Kidney (tissue), 14 donors: ENCODE measurements around the gene SERTAD2. TPM values are rescaled to one million over a fixed set of nuclear protein-coding genes. Genes with fewer than 3 reads are reported as not detected.

Experiments used
- DNase-seq, 5 donors: peaks; one replicate each; pipeline ENCODE4 v3.0.0-alpha.2; 2013 to 2020
- FAIRE-seq: peaks from 2 replicates; lab custom pipeline; 2012; peaks lifted over from hg19 to GRCh38; lab: Jason Lieb, UNC
- H3K27ac ChIP-seq, 2 donors: one replicate each; pipeline ENCODE4 v1.7.0; 2013; ENCODE audit warnings: low read depth in 2 of 2, low read length in 2 of 2, inconsistent platforms in 1 of 2
- H3K27me3 ChIP-seq: one replicate; pipeline ENCODE4 v1.7.1; 2013; ENCODE audit warnings: low read length, inconsistent platforms; ENCODE audit not compliant: control insufficient read depth, insufficient read depth
- H3K36me3 ChIP-seq, 3 donors: one replicate each; pipeline versions ENCODE4 v1.7.0 to v1.7.1; 2013; ENCODE audit warnings: low read length in 3 of 3, control low read depth in 1 of 3, inconsistent platforms in 1 of 3; ENCODE audit not compliant: insufficient read depth in 3 of 3, control insufficient read depth in 2 of 3
- H3K4me1 ChIP-seq, 3 donors: one replicate each; pipeline versions ENCODE4 v1.7.0 to v1.7.1; 2013; ENCODE audit warnings: low read length in 3 of 3, inconsistent platforms in 1 of 3, low read depth in 1 of 3; ENCODE audit not compliant: control insufficient read depth in 2 of 3, insufficient read depth in 2 of 3
- H3K4me3 ChIP-seq, 3 donors: one replicate each; pipeline versions ENCODE4 v1.7.0 to v1.8.1; 2013; ENCODE audit warnings: low read length in 3 of 3, control low read depth in 1 of 3, inconsistent platforms in 1 of 3
- H3K9ac ChIP-seq, 3 donors: one replicate each; pipeline versions ENCODE4 v1.7.0 to v1.7.1; 2013; ENCODE audit warnings: low read length in 3 of 3, control low read depth in 1 of 3, inconsistent platforms in 1 of 3
- H3K9me3 ChIP-seq, 3 donors: one replicate each; pipeline versions ENCODE4 v1.7.0 to v1.7.1; 2013; ENCODE audit warnings: low read length in 3 of 3, control low read depth in 1 of 3, inconsistent platforms in 1 of 3; ENCODE audit not compliant: control insufficient read depth in 2 of 3, insufficient read depth in 1 of 3
- CTCF ChIP-seq: IDR thresholded peaks from 3 replicates; pipeline ENCODE4 v1.5.1; 2012; ENCODE audit warnings: mild to moderate bottlenecking, moderate library complexity, borderline replicate concordance; ENCODE audit not compliant: insufficient read depth; ENCODE audit errors: extremely low read depth
- intact Hi-C: fragments of 100-400 bp; cut with DNase I; formaldehyde crosslinking; loops from one replicate; pipeline ENCODE4 v1.11.1; 2022
- polyA plus RNA-seq: library from polyadenylated mRNA; stranded (reverse); fragments of 350-450 nt; fragmentation: Illumina TruSeq; extraction: RNeasy Lipid Tissue Mini Kit (QIAGEN cat#74804); gene quantifications from one replicate; pipeline ENCODE4 v1.2.3, GENCODE V29; 2014; ENCODE audit warnings: low read depth, low replicate concordance; ENCODE audit not compliant: insufficient read depth
- total RNA-seq: library from RNA; stranded (reverse); fragmentation: NEBNext Ultra II Directional; extraction: Animal tissue kit (Norgen Biotek cat#: 25700); gene quantifications from one replicate; pipeline ENCODE4 v1.2.1, GENCODE V29; 2021
- donor health status: control.
- donor health status: control.
- donor health status: control.
- donor health status: control.
- donor health status: control.
- donor health status: DM: yes; HTN: yes; CAD: no.
- donor health status: Normal renal cell carcinoma (clear cell type).

The SERTAD2 gene
- total and polyA plus RNA-seq, 2 donors from 2014 or later = 6.2 to 21.1 TPM

DNA sequence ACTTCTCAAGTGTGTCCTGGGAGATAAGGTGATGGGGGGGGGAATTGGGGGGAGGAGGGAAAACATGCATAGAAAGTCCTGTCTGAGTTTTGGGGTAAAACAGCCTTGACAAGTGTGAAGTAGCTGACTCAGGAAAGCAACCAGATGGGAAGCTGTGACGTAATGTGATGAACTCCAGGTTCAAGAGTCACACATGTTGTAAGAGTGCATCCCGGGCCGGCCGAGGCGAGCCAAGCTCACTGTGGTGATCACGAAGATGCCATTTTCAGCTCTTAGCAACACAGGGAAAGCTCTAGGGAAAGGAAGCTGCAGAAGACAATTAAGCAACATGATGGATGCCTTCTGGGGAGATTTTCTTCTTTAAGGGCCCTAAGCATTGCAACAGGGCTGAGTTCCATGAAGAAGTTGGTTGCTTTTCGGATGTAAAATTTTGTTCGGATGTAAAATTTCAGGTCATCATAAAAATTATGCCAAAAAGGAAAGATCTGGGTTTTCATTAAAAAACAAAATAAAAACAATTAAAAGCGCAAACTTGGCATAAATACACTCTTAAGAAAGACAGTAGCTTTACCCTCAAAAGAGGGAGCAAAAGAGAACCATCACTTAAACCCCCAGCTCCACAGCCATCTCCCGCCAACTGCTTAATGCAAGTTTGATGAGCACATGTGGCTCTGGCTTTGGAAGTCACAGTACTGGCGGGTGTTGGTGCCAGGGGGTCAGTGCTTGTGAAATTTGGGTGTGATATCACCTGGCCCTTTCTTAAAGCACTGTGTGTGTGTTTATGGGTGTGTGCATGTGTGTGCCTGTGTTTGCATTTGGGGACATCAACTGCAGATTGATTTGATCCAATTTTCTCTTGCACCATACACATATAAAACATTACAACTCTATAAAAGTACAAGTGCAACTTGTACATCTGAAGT, 19.1 kb downstream of the SERTAD2 start:
- H3K4me1 ChIP-seq = peaks cover 0 to 3% (median 2%) of the 10 kb centered on the region in 3 donors

DNA sequence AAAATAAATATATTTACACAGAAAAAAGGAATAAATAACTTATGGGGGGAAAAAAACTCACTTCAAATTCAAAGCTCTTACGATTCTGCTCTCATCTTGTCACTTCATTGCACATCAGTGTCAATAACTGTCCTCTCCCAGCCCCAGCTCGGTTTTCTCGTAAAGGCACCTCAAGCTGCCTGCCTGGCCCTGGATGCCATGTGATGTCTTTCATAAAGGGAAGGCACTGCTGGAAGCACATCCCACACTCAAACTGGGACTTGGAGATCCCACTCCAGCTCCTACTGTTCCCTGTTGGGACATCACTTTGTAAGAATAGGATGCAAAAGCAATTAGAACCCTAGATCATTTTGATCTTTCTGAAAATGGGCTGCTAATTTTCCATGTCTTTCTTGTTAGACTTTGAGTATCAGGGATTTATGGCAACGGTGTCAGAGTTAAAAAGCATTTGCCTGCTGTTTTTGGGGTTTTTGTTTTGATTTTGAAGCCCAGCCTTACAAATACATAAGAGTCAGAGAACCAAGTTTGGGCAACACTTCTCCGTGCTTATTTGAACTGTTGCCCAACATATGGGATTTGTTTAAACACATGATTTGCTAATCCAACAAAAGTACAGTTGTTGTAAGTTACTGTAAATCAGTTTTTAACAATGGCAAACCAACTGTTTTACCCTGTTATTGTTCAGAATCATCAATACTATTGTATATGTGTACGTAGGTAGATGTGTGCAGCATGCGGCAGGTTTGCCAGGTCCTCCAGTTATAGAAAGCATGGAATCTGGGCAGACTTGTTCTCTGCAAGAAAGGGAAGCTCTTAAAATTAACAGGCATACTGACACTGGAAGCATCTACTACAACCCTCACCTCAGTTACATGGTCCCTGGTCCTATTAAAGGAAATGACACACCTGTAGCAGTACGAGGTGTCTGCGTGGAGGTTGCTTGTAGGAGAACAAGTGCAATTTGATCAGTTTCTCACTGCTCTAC, 20.6 kb downstream of the SERTAD2 start:
- peaks cover 0 to 3% (median 2%) of the 10 kb centered on the region in 3 donors for H3K4me1 ChIP-seq
- no peaks in the 10 kb centered on the region for H3K27me3 ChIP-seq
- H3K9me3 ChIP-seq = no peaks in the 10 kb centered on the region
- DNase-seq (peak in 3 of 5 donors; percentile 6 to 59 (median 23)), FAIRE-seq (no peak)
- H3K4me3 ChIP-seq = no peak overlapping the region
- no peak overlapping the region for H3K9ac ChIP-seq
- no peak for TF ChIP-seq CTCF
- intact Hi-C loops = no loop called here
- H3K27ac ChIP-seq = no peak overlapping the region
- peaks cover 0 to 17% (median 16%) of the 10 kb centered on the region in 3 donors for H3K36me3 ChIP-seq

More for the DNA sequence above, 19.1 kb downstream of the SERTAD2 start:
- Histone ChIP-seq H3K27ac (no peak overlapping the region), H3K36me3 (peaks cover 0 to 17% (median 16%) of the 10 kb centered on the region in 3 donors), H3K9ac (no peak overlapping the region), H3K27me3 (no peaks in the 10 kb centered on the region), H3K9me3 (no peaks in the 10 kb centered on the region), H3K4me3 (no peak overlapping the region)
- no peak for FAIRE-seq
- intact Hi-C loops = no loop called here
- no peak for TF ChIP-seq CTCF
- peak in 3 of 5 donors; percentile 5 to 90 (median 30) for DNase-seq

DNA sequence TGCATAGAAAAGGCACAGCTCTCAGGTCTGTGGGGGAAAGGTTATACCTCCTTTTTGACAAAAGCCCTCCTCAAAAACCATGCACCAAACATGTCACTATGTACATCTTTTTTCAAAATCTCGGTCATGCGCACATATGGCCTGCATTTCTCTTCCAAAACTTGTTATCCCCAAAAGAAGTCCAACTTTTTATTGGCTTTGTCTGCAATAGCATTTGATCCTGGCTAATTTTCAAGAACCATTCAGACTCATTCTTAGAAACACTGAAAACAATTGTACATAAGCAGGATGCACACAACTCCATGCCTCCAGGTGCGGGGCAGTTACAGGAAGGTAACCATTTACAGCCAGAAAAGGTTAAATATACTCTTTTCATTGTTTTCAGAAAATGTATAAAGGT, 21.9 kb downstream of the SERTAD2 start:
- Histone ChIP-seq H3K9ac (no peak overlapping the region), H3K4me1 (peaks cover 0 to 3% (median 0%) of the 10 kb centered on the region in 3 donors), H3K9me3 (no peaks in the 10 kb centered on the region), H3K36me3 (peaks cover 0 to 17% (median 16%) of the 10 kb centered on the region in 3 donors), H3K4me3 (no peak overlapping the region), H3K27me3 (no peaks in the 10 kb centered on the region), H3K27ac (no peak overlapping the region)
- TF ChIP-seq CTCF = no peak
- DNase-seq = no peak
- no peak for FAIRE-seq
- intact Hi-C loops = no loop called here
